ENCODE measurements around the gene UBE2E2. TPM values are rescaled to one million over a fixed set of nuclear protein-coding genes. Genes with fewer than 3 reads are reported as not detected.
A peak's percentile ranks its signal among the peaks of the same experiment; 100 is the strongest.
"Not testable (repeated sequence)": the region's sequence is repeated elsewhere in the genome, so short reads cannot be mapped to it uniquely, and the experiment has no call there.

The UBE2E2 gene
- total RNA-seq, 1 donor: 41.5 TPM

DNA sequence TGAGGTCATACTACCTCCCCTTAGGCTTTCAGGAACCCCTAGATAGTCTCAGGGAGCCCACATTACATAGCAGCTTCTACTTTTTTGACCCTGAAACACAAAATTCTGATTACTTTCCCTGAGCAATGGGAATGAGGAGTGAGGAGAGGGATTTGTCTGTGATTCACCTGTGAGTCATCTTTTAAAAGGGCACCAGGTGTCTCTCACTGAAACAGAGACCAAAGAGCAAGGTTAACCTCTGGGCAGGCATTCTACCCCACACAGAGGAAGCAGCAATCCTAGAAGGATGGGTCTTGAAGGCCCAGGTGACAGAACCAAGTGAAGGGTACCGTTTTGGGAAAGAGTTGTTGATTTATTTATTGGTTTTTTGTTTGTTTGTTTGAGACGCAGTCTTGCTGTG is 31.1 kb upstream of the UBE2E2 start:
- no peak for DNase-seq (ENCODE audit: low read depth)
- TF ChIP-seq, protein P1, sequence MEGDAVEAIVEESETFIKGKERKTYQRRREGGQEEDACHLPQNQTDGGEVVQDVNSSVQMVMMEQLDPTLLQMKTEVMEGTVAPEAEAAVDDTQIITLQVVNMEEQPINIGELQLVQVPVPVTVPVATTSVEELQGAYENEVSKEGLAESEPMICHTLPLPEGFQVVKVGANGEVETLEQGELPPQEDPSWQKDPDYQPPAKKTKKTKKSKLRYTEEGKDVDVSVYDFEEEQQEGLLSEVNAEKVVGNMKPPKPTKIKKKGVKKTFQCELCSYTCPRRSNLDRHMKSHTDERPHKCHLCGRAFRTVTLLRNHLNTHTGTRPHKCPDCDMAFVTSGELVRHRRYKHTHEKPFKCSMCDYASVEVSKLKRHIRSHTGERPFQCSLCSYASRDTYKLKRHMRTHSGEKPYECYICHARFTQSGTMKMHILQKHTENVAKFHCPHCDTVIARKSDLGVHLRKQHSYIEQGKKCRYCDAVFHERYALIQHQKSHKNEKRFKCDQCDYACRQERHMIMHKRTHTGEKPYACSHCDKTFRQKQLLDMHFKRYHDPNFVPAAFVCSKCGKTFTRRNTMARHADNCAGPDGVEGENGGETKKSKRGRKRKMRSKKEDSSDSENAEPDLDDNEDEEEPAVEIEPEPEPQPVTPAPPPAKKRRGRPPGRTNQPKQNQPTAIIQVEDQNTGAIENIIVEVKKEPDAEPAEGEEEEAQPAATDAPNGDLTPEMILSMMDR (IDR thresholded peaks at IDR 0.05; ENCODE audit: insufficient read depth, low read depth, low read length): no peak

DNA sequence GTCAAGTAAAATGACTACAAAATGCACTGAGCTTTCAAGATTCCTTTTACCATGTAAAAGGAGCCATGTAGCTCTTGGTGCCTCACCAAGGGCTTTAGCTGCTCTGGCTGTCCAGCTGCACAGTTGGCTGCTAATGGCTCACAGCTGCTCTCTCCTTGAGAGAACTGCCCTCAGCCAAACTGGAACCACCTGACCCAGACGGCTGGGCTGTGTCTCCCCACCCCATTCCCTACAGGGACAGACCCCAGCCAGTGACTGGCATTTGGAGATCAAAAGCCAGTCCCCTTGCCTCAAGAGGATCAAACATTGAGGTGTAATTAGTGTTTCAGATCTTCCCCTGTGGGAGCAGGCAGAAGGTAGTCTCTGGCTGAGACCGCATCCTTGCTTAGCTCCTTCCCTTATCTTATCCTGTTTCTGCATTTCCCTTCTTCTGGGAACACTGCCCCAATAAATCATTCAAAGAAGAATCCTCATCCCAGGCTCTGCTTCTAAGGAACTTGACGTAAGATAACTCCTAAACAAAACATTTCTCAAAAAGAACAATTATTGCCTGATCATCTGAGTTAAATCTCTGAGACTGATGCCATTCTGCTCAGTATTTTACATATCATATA is 28.6 kb upstream of the UBE2E2 start:
- TF ChIP-seq, protein P1 (IDR thresholded peaks at IDR 0.05; ENCODE audit: insufficient read depth, low read depth, low read length): no peak
- peak; percentile 22 for DNase-seq (ENCODE audit: low read depth)
- no peak overlapping the region for H3K4me3 ChIP-seq (ENCODE audit: low read depth, low read length)

More for the DNA sequence above, 31.1 kb upstream of the UBE2E2 start:
- no peak overlapping the region for H3K4me3 ChIP-seq (ENCODE audit: low read depth, low read length)

DNA sequence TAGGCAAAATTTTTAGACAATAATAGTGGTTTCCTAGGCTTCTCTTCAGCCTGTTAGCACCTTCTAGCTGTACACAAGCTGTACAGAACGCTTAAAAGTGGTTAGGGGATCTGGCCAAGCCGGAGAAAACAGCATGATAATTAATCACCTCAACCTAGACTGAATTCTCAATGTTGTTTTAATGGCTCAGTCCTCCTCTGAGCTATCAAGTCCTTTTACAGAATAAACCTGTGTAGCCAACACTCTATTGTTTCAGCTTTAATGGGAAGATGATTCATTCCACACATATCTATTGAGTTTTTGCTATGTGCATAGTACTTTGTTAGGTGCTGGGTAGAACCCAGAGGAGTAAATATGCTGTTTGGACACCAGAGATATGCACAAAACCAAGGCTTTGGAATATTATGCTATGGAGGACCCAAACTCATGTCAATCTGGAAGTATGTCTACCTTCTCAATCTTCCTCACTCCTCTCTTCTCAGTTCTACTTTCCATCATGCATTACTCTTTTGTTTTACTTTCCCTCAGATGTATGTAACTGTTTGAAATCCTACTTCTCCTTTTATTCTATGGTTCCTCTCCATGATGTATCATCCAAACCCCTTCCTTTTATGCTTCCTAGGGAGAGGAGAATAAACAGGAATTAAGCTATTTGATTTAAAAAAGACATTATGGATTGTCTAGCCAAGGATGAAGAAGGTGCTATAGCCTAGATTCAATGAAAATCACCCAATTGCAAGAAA is 27.6 kb upstream of the UBE2E2 start:
- no peak overlapping the region for H3K4me3 ChIP-seq (ENCODE audit: low read depth, low read length)
- DNase-seq (ENCODE audit: low read depth): no peak
- TF ChIP-seq, protein P1 (IDR thresholded peaks at IDR 0.05; ENCODE audit: insufficient read depth, low read depth, low read length): no peak

DNA sequence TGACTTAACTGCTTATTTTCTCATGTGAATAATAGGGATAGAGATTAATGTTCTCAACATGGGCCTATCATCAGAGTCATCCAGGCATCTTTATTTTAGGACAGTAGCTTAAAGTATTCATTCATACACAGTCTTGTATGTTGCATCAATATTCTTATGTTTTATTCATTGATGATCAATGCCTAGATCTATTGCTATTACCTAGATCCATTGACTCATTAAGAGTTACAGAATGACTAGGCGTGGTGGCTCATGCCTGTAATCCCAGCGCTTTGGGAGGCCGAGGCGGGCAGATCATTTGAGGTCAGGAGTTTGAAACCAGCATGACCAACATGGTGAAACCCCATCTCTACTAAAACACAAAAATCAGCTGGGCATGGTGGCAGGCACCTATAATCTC is 26.3 kb upstream of the UBE2E2 start:
- not testable (repeated sequence) for H3K4me3 ChIP-seq (ENCODE audit: low read depth, low read length); DNase-seq (ENCODE audit: low read depth)

DNA sequence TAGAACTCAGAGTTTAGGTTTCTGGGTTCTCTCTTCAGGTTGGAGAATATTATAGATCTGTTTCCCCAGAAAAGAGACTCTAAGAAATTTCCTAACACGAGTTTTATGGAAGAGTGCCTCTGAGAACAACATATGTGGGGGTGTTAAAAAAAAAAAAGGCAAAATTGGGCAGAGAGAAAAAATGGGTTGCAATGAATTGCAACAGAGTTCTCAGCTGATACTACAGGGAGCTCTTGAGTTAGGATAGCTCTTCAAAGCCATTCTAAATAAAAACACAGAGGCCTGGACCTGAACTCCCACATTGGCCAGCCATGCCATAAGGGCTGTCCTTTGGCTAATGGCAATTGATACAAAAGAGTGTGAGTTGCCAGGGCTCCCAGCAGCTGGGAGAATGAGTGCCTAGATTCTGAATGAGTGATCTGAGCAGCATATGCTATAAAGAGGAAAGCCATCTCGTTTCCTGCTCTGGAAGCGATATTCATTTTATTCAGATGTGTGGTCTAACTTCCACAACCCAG is 20.1 kb upstream of the UBE2E2 start:
- DNase-seq (ENCODE audit: low read depth): no peak
- TF ChIP-seq, protein P1 (IDR thresholded peaks at IDR 0.05; ENCODE audit: insufficient read depth, low read depth, low read length): no peak
- H3K4me3 ChIP-seq (ENCODE audit: low read depth, low read length): no peak overlapping the region

DNA sequence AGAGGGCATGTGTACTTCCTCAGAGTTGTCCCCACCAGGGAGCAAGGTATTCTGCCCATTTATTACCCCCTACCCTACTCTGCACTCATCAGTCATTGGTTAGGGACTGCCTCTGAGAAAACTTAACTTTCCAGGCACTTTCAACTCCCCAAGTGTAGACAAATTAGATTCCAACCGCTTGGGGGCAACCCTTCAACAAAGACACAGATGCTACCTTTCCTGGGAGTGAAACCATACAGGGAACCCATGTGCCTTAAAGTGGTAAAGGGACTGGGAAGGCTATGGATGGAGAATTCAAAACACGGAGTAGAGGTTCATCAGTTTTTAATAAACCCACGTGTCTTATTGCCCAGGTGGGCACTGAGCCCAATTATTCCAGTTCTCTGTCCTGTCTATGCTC is 19.4 kb upstream of the UBE2E2 start:
- peak; percentile 59 for DNase-seq (ENCODE audit: low read depth)
- TF ChIP-seq, protein P1 (IDR thresholded peaks at IDR 0.05; ENCODE audit: insufficient read depth, low read depth, low read length): peak; percentile 65
- H3K4me3 ChIP-seq (ENCODE audit: low read depth, low read length): no peak overlapping the region

DNA sequence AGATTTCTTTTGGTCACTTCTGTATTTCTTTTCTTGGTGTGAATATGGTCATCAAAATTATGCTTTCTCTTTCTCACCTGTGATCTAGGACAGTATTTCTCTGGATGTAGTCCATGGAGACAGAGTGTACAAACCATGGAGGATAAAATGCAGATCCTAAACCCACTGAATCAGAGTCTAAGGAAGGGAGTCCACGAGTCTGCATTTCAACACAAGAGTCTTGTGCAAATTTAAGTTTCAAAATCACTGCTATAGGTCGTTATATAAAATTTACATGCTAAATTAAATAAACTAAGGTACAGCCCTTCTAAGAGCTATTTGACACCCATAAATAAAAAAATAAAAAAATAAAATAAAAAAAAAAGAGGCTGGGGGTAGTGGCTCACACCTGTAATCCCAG is 17.3 kb upstream of the UBE2E2 start:
- TF ChIP-seq, protein P1 (IDR thresholded peaks at IDR 0.05; ENCODE audit: insufficient read depth, low read depth, low read length): no peak
- no peak overlapping the region for H3K4me3 ChIP-seq (ENCODE audit: low read depth, low read length)
- no peak for DNase-seq (ENCODE audit: low read depth)

Measured in fibroblast of villous mesenchyme (primary cell).